NCI-H1417 treated with DMSO at 0.1 percent for 48 hours (cell line): ENCODE measurements around the gene USP30.
"Not testable (repeated sequence)": the region's sequence is repeated elsewhere in the genome, so short reads cannot be mapped to it uniquely, and the experiment has no call there.

ENCODE experiments used
- DNase-seq: peaks from one replicate; lab custom pipeline; 2025; lab: John Stamatoyannopoulos, UW

The USP30 gene

GRCh38 chr12:109052414-109053323, at the start of gene USP30:
Gene USP30, plus strand, starts transcription at chr12:109052576. Its CDS starts 103 bp downstream, at chr12:109052679.
- peak; percentile 71 for DNase-seq

GRCh38 chr12:109004017-109004416, 48.4 kb upstream of the USP30 start:
- no peak for DNase-seq

GRCh38 chr12:109009766-109010165, 42.6 kb upstream of the USP30 start:
- DNase-seq = no peak

GRCh38 chr12:109010259-109010658, 42.1 kb upstream of the USP30 start:
- no peak for DNase-seq

GRCh38 chr12:109014984-109015765, 37.2 kb upstream of the USP30 start:
- DNase-seq = no peak

GRCh38 chr12:109016016-109016415, 36.4 kb upstream of the USP30 start:
- DNase-seq = no peak

- no peak for DNase-seq
Observed at GRCh38 chr12:109016978-109017377, 35.4 kb upstream of the USP30 start.

GRCh38 chr12:109018296-109018695, 34.1 kb upstream of the USP30 start:
- no peak for DNase-seq

- DNase-seq = peak; percentile 8
Observed at GRCh38 chr12:109020146-109020795, 32.1 kb upstream of the USP30 start.

- DNase-seq = peak; percentile 60
Observed at GRCh38 chr12:109020796-109021380, 31.5 kb upstream of the USP30 start, which contains the start of gene SVOP. Gene SVOP, minus strand, starts transcription at chr12:109021068. Its CDS starts 200 bp downstream, at chr12:109020868.

GRCh38 chr12:109027767-109028166, 24.6 kb upstream of the USP30 start:
- DNase-seq = no peak

GRCh38 chr12:109028624-109029023, 23.8 kb upstream of the USP30 start:
- DNase-seq = not testable (repeated sequence)

- no peak for DNase-seq
Observed at GRCh38 chr12:109029411-109029810, 23.0 kb upstream of the USP30 start.

- no peak for DNase-seq
Observed at GRCh38 chr12:109033239-109034196, 18.9 kb upstream of the USP30 start.

- DNase-seq = no peak
Observed at GRCh38 chr12:109036975-109037374, 15.4 kb upstream of the USP30 start.

- DNase-seq = no peak
Observed at GRCh38 chr12:109044241-109044640, 8.1 kb upstream of the USP30 start.

- no peak for DNase-seq
Observed at GRCh38 chr12:109047081-109047805, 5.1 kb upstream of the USP30 start.

- not testable (repeated sequence) for DNase-seq
Observed at GRCh38 chr12:109048706-109049105, 3.7 kb upstream of the USP30 start.

GRCh38 chr12:109049794-109050193, 2.6 kb upstream of the USP30 start:
- not testable (repeated sequence) for DNase-seq

- DNase-seq = no peak
Observed at GRCh38 chr12:109052097-109052413, 321 bp upstream of the USP30 start.
